ENCODE data around the gene KLHL9.

- TF ChIP-seq TOX (CRISPR knock-in tag; IDR thresholded peaks at IDR 0.05; ENCODE audit: borderline replicate concordance) (no peak), PATZ1 (CRISPR knock-in tag; IDR thresholded peaks at IDR 0.05; ENCODE audit: borderline replicate concordance) (no peak), CREB5 (CRISPR knock-in tag; IDR thresholded peaks at IDR 0.05; ENCODE audit: low read depth) (no peak), CSRNP3 (CRISPR knock-in tag; IDR thresholded peaks at IDR 0.05) (no peak), RARB (CRISPR knock-in tag; IDR thresholded peaks at IDR 0.05) (no peak), ZNF8 (CRISPR knock-in tag; IDR thresholded peaks at IDR 0.05) (no peak), SNAI2 (CRISPR knock-in tag; IDR thresholded peaks at IDR 0.05) (no peak), GLIS3 (CRISPR knock-in tag; IDR thresholded peaks at IDR 0.05) (no peak)
Measured at GRCh38 chr9:21295992-21296391, 39.2 kb downstream of the KLHL9 start.
